Measurements from ENCODE around the gene SRRM1.

SRRM1 gene, protein sequence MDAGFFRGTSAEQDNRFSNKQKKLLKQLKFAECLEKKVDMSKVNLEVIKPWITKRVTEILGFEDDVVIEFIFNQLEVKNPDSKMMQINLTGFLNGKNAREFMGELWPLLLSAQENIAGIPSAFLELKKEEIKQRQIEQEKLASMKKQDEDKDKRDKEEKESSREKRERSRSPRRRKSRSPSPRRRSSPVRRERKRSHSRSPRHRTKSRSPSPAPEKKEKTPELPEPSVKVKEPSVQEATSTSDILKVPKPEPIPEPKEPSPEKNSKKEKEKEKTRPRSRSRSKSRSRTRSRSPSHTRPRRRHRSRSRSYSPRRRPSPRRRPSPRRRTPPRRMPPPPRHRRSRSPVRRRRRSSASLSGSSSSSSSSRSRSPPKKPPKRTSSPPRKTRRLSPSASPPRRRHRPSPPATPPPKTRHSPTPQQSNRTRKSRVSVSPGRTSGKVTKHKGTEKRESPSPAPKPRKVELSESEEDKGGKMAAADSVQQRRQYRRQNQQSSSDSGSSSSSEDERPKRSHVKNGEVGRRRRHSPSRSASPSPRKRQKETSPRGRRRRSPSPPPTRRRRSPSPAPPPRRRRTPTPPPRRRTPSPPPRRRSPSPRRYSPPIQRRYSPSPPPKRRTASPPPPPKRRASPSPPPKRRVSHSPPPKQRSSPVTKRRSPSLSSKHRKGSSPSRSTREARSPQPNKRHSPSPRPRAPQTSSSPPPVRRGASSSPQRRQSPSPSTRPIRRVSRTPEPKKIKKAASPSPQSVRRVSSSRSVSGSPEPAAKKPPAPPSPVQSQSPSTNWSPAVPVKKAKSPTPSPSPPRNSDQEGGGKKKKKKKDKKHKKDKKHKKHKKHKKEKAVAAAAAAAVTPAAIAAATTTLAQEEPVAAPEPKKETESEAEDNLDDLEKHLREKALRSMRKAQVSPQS

GRCh38 chr1:24642481-24643362, at the start of gene SRRM1:
TSS of gene SRRM1 (plus strand) at chr1:24643302. CDS start at chr1:24643327, 25 bp downstream.
- DNase-seq: peak; percentile 99

DNA sequence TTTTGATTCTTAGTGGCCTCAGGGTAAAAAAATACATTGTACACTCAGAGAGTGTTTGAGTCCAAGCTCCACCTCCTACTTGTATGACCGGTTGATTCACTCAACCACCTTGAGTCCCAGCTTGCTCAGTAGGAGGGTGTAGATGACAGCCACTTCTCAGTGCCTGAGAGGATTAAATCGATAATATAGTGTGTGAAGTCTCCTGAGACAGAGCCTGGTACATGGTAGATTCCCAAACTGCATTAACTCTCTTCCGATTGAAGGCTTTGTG, 48.8 kb upstream of the SRRM1 start:
- DNase-seq: no peak

DNA sequence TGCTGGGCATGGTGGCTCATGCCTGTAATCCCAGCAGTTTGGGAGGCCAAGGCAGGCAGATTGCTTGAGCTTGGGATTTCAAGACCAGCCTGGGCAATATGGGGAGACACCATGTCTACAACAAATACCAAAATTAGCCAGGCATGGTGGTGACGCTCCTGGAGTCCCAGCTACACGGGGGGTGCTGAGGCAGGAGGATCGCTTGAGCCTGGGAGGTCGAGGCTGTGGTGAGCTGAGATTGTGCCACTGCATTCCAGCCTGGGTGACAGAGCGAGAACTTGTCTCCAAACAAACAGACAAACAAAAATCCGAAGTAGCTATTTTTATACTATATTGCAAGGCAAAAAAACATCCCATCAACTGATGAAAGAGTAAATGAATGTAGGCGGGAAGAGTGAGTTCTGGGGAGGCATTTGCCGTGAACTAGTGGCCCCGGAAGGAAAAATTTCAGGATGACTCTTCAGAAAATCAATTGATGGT, 46.7 kb upstream of the SRRM1 start:
- DNase-seq: no peak

DNA sequence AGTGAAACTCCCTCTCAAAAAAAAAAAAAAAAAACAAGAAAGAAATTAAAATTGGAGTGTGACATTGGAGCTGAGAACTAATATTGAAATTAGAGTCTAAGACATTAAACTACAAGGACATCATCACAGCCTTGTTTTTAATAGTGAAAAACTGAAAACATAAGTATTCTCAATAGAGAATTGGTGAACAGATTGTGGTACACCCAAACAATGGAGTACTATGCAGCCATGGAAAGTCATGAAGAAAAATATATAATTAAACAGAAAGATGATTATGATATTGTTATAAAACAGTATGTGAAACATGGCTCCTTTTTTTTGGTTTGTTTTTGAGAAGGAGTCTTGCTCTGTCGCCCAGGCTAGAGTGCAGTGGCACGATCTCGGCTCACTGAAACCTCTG, 43.8 kb upstream of the SRRM1 start:
- DNase-seq: no peak

DNA sequence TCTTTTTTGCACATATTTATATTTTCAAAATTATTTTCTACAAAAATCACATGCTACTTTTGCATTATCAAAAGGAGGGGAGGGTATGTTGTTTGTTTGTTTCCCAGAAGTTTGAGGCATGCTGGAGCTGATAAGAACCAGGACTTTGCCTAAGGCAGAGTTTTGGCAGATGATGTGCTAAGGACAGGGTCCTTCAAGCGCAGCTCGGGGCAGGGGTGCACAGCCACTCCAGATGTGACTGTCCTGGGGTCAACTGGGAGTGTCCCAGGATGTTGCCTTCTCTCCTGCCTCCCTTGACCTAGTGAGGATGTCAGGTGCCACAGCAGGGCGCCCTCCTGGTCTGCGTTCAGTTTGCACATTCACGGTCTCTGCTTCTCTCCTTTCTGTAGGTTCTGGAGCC, 42.6 kb upstream of the SRRM1 start:
- no peak for DNase-seq

- DNase-seq: no peak
Observed at GRCh38 chr1:24605534-24606295, 37.4 kb upstream of the SRRM1 start.

GRCh38 chr1:24606296-24606605, 36.9 kb upstream of the SRRM1 start:
- DNase-seq: no peak

- no peak for DNase-seq
Observed at GRCh38 chr1:24606621-24607020, 36.5 kb upstream of the SRRM1 start.

DNA sequence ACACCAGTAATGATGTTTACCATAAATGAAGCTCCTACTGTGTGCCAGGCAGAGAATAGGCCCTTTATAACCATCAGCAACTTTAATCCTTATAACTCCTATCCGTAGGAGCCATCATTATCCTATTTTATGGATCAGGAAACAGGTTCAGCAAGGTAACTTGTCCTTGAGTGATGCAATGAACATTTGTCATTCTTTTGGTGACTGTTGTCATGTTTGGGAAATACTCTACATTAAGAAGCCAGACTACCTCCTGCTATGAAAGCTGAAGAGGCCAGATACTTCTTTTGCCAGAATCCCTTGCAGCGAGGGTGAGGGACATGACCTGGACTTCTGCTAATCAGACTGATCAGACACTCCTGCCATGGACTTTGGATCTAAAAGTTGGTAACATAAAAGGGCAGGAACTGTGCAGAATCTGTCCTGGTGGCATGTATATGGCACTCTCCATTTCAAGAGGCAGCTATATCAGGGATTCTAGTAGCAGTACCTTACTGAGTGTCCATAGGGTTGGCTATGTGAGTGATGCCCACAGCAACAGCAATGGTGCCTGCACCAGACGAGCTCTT, 33.1 kb upstream of the SRRM1 start:
- DNase-seq: no peak

DNA sequence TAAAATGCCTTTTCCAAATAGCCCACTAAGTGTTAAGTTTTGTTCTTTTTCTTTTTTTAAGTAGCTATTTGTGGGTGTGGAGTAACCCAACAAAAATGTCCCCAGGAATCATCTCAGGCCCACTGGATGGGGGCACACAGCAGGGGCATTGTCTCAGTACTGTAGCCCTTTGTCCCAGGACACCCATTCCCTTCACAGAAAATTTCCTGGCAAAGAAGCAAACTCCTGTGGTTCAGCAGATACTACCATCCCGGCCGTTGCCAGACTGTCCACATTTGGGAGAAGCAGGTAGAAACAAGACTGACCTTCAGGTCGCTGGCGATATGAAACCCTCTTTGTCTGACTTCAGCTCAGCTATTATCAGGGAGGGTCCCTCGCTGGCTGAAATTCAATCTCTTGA, 23.7 kb upstream of the SRRM1 start:
- no peak for DNase-seq

GRCh38 chr1:24620678-24621077, 22.4 kb upstream of the SRRM1 start:
- no peak for DNase-seq

GRCh38 chr1:24621121-24621520, 22.0 kb upstream of the SRRM1 start:
- no peak for DNase-seq

- no peak for DNase-seq
Observed at GRCh38 chr1:24622218-24622617, 20.9 kb upstream of the SRRM1 start.

DNA sequence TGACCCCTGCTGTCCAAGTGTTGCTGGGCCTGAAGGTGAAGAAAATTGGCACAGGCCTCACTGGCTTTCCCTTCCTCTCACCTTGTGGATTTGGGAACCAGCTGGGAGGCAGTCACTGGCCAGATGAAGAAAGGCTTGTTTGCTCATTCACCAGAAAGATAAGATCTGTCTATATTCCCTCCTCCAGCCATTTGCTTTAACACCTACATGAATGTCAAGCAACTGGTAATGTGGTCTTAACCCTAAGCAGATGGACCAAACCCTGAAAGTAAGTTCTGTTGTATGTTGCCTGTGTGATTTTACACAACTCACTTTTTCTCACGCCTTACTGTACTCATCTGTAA, 10.3 kb upstream of the SRRM1 start:
- DNase-seq: no peak

DNA sequence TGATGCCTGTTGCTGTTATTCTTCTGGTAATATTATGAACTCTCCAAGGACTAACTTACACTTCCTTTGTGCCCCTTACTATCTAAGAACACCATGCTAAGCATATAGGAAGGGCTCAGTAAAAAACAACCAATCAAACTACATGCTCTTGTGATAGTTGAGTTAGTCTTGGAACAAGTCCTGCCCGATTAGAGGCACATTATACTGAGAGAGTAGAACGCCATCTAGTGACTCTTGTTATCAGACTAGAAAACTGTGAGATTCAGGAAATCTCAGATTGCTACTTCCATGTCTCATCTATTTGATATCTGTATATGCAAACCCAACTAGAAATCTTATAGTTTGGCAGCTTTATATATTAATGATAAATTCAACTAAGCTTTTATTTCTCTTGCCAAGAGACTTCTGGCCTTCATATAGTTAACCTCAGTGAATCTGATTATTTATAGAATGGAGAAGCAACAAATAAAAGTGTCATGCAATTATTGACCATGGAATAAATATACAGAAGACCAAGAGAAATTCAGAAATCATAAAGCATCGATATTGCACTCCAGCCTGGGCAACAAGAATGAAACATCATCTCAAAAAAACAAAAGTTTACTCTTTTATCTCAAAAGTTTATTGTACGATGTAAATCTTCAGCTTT, 7.8 kb upstream of the SRRM1 start:
- no peak for DNase-seq

- DNase-seq: no peak
Observed at GRCh38 chr1:24636661-24637357, 6.3 kb upstream of the SRRM1 start.

- no peak for DNase-seq
Observed at GRCh38 chr1:24639094-24639493, 4.0 kb upstream of the SRRM1 start.

DNA sequence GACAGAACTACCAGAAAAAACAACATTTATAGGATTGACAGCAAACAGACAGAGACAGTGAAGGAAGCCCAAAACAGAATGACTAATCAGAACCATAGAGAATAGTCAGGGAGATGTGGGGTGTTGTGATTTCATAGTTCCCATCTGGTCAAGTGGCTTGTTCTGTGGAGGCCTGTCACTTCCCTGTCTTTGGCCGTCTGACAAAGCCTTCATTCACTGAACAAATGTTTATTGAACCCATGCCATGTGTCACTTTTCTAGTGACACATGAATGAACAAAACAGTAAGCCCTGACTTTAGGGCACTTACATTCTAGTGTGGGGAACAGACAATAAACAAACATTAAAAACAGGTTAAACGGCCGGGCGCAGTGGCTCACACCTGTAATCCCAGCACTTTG, 3.2 kb upstream of the SRRM1 start:
- no peak for DNase-seq

DNA sequence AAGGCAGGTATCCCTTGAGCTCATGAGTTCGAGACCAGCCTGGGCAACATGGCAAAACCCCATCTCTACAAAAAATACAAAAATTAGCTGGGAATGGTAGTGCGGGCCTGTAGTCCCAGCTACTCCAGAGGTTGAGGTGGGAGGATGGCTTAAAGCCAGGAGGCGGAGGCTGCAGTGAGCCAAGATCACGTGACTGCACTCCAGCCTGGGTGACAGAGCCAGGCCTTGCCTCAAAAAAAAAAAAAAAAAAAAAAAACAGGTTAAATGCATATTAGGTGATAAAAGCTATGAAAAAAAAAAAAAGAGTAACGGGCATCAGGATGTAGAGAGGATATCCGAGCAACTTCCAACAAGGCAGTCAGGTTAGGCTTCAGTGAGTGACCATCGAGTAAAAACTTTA, 2.8 kb upstream of the SRRM1 start:
- DNase-seq: no peak

- no peak for DNase-seq
Observed at GRCh38 chr1:24641646-24642151, 1.4 kb upstream of the SRRM1 start.
